GM19328 (cell line): ENCODE results near the gene SCARF2.
"Not testable (repeated sequence)": the region's sequence is repeated elsewhere in the genome, so short reads cannot be mapped to it uniquely, and the experiment has no call there.

Source experiments
- ATAC-seq: cut with Tn5 transposase; IDR thresholded peaks from one replicate; pipeline ENCODE4 v1.9.1; 2021; ENCODE audit warnings: mild to moderate bottlenecking, moderate library complexity; ENCODE audit not compliant: unreplicated experiment

Gene SCARF2

DNA sequence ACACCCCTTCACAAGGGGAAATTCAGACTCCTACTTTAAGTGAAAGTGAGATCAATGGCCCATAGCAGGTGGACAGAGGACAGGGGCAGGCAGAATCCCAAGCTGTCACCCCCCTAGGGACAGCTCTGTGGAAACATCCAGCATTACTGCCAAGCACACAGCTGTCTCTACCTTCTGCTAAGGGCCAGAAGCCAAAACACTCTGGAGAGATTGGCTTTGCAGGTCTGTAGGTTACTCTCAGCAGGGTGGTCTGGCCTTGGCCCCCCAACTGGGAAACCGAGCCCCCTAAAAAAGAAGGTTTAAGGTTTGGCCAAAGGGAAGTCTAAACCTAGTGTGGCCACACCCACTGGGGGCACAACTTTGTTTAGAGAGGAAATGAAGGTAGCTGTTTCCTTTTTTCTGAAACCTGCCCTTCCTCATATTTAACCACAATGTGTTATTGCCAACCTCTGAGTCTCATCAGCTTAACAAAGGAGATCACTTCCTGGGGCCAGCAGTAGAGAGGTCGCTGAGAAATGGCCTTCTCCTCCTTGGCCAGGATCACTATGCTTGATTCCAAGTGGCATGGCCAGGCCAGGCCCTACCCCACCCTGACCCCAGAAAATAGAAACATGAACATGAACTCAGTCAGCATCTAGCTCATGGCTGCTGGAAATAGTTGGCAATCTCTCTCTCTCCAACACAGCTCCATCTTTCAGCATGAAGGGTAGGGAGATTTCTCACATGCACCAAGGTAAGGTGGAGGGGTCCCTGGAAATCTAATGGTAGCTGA lies 25.9 kb upstream of the SCARF2 start:
- no peak for ATAC-seq

- no peak for ATAC-seq
Measured at GRCh38 chr22:20459862-20460261, 22.2 kb upstream of the SCARF2 start.

DNA sequence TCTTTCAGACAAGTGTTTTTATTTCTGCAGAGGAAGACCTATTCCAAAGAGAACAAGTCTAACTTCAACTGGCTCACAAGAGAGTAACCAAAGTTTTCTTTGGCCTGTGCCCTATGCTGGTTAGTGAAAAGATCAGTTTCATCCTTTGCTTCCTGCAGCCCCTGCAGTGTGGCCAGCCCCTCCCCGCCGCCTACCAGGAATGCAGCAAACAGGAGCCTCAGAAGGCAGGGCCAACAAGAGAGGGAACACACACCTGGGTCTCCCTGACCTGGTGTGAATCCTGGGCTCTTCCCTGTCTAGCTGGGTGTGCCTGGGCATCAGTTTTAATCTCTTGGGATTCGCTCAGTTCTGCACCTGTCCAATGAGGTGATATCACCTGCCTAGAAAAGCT lies 21.5 kb upstream of the SCARF2 start:
- no peak for ATAC-seq

DNA sequence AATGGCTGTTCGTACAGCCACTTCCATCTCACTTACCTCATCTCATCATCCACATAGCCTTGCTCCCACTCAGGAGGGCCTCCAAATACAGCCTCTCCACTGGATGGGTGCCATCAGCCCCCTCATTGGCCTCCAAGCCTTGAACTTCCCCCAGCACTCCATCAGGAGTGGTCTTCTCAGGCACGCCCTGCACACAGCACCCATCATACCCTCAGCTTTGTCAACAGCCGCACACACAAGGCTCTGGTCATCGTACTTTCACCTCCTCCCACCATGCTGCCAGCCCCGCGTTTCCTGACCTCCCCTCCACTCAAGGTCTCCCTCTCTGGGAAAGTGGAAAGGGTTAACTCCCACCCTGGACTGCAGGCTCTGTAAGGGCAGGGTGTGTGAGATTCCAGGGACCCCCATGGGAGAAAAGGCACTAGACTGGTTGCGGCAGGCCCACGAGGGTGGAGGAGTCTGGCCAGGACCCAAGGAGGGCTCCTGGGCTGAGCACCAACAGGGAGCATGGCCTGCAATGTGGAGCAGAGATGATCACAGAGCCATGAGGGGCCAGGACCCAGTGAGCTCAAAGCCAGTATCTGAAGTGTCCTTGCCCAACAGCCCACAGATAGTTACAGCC lies 21.0 kb upstream of the SCARF2 start:
- no peak for ATAC-seq

- no peak for ATAC-seq
Measured at GRCh38 chr22:20457506-20458240, 20.0 kb upstream of the SCARF2 start.

DNA sequence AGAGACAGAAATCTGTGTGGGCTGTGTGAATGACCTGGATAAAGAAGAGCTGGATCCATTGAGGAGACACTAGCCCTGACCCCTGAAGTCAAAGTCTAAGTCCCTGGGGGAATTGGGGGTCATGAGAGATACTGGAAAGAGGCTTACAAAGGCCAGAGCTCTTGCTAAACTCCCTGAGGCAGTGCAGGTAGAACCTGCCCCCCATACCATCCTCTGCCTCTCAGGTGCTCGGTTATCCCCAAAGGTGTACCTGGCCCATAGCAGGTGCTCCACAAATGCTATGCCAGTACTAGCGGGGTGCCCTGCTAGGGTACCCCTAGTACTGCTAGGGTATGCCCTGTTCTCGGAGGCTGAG lies 19.1 kb upstream of the SCARF2 start:
- ATAC-seq: no peak

GRCh38 chr22:20456064-20456721 lies 18.6 kb upstream of the SCARF2 start:
- ATAC-seq: no peak

DNA sequence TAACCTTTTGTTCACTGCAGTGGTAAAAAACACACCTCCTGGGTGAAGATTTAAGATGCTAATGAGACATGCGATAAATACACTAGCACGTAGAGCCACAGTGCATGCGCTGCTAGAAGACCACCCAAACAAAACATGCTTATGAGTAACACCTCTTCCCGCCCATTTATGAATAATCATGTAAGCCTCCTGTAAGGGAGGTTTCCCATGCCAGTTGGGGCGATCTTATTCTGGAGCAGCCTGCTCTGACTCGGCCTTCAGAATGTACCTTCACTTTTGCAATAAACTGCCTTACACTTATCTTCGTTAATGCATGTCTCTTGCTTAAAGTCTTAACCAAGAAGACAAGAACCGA lies 18.1 kb upstream of the SCARF2 start:
- ATAC-seq: no peak

DNA sequence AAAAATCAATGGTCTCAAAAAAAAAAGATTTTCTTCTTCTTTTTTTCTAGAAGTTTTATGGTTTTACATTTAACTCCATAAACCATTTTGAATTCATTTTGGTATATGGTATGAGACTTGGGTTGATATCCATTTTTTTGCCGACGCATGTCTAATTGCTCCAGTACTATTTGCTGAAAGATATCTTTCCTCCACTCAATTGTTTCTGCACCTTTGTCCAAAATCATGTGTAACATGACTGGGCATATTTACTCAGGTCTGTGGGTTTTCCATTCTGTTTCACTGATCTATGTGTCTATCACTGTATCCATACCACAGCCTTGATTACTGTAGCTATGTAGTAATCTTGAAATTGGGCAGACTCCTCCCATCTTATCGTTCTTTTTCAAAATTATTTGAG lies 15.6 kb upstream of the SCARF2 start:
- no peak for ATAC-seq

- ATAC-seq: no peak
Measured at GRCh38 chr22:20451920-20452319, 14.3 kb upstream of the SCARF2 start.

DNA sequence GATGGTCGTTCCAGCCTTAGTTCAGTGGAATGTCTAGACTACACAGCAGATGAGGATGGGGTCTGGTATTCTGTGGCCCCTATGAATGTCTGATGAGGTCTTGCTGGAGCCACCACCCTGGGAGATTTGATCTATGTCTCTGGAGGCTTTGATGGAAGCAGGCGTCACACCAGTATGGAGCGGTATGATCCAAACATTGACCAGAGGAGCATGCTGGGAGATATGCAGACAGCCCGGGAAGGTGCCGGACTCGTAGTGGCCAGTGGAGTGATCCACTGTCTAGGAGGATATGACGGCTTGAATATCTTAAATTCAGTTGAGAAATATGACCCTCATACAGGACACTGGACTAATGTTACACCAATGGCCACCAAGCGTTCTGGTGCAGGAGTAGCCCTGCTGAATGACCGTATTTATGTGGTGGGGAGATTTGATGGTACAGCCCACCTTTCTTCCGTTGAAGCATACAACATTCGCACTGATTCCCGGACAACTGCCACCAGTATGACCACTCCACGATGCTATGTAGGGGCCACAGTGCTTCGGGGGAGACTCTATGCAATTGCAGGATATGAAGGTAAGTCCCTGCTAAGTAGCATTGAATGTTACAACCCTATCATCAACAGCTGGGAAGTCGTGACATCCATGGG lies 13.6 kb upstream of the SCARF2 start:
- ATAC-seq: not testable (repeated sequence)

- ATAC-seq: no peak
Measured at GRCh38 chr22:20450551-20450906, 12.9 kb upstream of the SCARF2 start.

- no peak for ATAC-seq
Measured at GRCh38 chr22:20449819-20450550, 12.4 kb upstream of the SCARF2 start.

DNA sequence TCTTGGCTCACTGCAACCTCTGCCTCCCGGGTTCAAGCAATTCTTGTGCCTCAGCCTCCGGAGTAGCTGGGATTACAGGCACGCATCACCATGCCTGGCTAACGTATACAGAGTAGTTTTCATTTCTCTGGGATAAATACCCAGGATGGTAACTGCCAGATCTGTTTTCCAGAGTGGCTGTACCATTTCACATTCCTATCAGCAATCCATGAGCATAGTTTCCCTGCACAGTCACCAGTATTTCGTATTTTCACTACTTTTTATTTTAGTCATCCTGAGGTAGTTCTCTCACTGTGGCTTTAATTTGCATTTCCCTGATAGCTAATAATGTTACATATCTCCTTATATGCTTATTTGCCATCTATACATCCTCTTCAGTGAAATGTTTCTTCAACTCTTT lies 11.0 kb upstream of the SCARF2 start:
- no peak for ATAC-seq

- ATAC-seq: no peak
Measured at GRCh38 chr22:20446383-20446970, 8.9 kb upstream of the SCARF2 start.

DNA sequence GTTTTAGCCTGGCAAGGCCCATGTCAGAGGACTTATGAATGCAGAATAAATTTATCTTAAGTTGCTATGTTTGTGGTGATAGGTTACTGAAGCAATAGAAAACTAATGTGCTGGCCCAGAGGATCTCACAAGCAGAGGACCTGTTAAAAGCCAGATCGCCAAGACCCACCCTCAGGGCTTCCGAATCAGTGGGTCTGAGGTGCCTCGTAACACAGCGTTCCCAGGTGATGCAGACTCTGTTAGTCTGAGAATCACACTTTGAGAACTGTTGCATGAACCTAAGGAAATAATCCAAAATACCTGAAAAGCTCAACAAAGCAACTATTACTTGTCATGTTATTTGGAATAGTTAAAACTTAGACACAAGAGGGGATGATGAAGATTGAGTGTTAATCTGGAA lies 6.7 kb upstream of the SCARF2 start:
- ATAC-seq: no peak

- no peak for ATAC-seq
Measured at GRCh38 chr22:20442485-20443284, 5.1 kb upstream of the SCARF2 start.

- ATAC-seq: no peak
Measured at GRCh38 chr22:20441631-20442484, 4.2 kb upstream of the SCARF2 start.
